GM12878 (cell line): ENCODE measurements around the gene NUDCD2. TPM values are rescaled to one million over a fixed set of nuclear protein-coding genes. Genes with fewer than 3 reads are reported as not detected.

Experiments used
- ATF3 ChIP-seq: IDR thresholded peaks from 2 replicates; pipeline ENCODE4 v1.6.1; 2011; ENCODE audit warnings: low read depth, mild to moderate bottlenecking, low read length, moderate library complexity, borderline replicate concordance; ENCODE audit errors: extremely low read depth
- BMI1 ChIP-seq: fragments of 450-650 bp; IDR thresholded peaks from 2 replicates; pipeline ENCODE4 v1.6.1; 2016; ENCODE audit warnings: mild to moderate bottlenecking, moderate library complexity, borderline replicate concordance
- CHD1 ChIP-seq: IDR thresholded peaks from 2 replicates; pipeline ENCODE4 v1.6.1; 2012; ENCODE audit warnings: low read depth, low read length, improper control_type of control experiment
- CHD2 ChIP-seq: IDR thresholded peaks from 2 replicates; pipeline ENCODE4 v1.6.1; 2011; ENCODE audit warnings: low read depth, low read length, improper control_type of control experiment, borderline replicate concordance
- MEF2A ChIP-seq: IDR thresholded peaks from 2 replicates; pipeline ENCODE4 v1.6.1; 2011; ENCODE audit warnings: low read depth, mild to moderate bottlenecking, low read length, moderate library complexity; ENCODE audit not compliant: insufficient read depth
- NBN ChIP-seq: fragments of 450-650 bp; IDR thresholded peaks from 2 replicates; pipeline ENCODE4 v1.6.1; 2016
- NFYA ChIP-seq: IDR thresholded peaks from 2 replicates; pipeline ENCODE4 v1.6.1; 2011; ENCODE audit warnings: low read depth, mild to moderate bottlenecking, low read length, improper control_type of control experiment, borderline replicate concordance
- PAX8 ChIP-seq: fragments of 450-650 bp; IDR thresholded peaks from 2 replicates; pipeline ENCODE4 v1.6.1; 2017; ENCODE audit warnings: mild to moderate bottlenecking, moderate library complexity
- PBX3 ChIP-seq: IDR thresholded peaks from 2 replicates; pipeline ENCODE4 v1.6.1; 2011; ENCODE audit warnings: mild to moderate bottlenecking, low read depth, low read length, moderate library complexity; ENCODE audit not compliant: insufficient replicate concordance
- POLR2A ChIP-seq: IDR thresholded peaks from 2 replicates; pipeline ENCODE4 v1.6.1; 2011; ENCODE audit warnings: low read depth, mild to moderate bottlenecking, low read length
- POLR2AphosphoS5 ChIP-seq: IDR thresholded peaks from 2 replicates; pipeline ENCODE4 v1.6.1; 2011; ENCODE audit warnings: mild to moderate bottlenecking, low read length, inconsistent platforms
- RB1 ChIP-seq: fragments of 450-650 bp; formaldehyde crosslinking; IDR thresholded peaks from 2 replicates; pipeline ENCODE4 v1.6.1; 2017; ENCODE audit warnings: mild to moderate bottlenecking, borderline replicate concordance
- RBBP5 ChIP-seq: fragments of 200-600 bp; sonication (generic); conservative IDR thresholded peaks from 2 replicates; pipeline ENCODE4 v1.6.1; 2016
- SIX5 ChIP-seq: IDR thresholded peaks from 2 replicates; pipeline ENCODE4 v1.6.1; 2011; ENCODE audit warnings: mild to moderate bottlenecking, low read depth, low read length, moderate library complexity; ENCODE audit not compliant: severe bottlenecking
- TARDBP ChIP-seq: IDR thresholded peaks from 2 replicates; pipeline ENCODE4 v1.6.1; 2016; ENCODE audit warnings: borderline replicate concordance
- ZNF384 ChIP-seq: IDR thresholded peaks from 2 replicates; pipeline ENCODE4 v1.6.1; 2012; ENCODE audit warnings: low read depth, mild to moderate bottlenecking, low read length, improper control_type of control experiment, borderline replicate concordance
- polyA plus RNA-seq, 11 experiments: library from polyadenylated mRNA; depleted of rRNA in 4 of 11; unstranded in 6 of 11; stranded (reverse) in 5 of 11; fragments of >200 nt; fragmentation: Nextera tagmentation in 4 of 11; fragmentation: Illumina TruSeq in 1 of 11; extraction: Ambion mirVana in 4 of 11; extraction: Trizol in 1 of 11; gene quantifications; 1 replicate in 1 of 11; 2 replicates in 10 of 11; pipeline versions ENCODE4 v1.2.1 to v1.2.3, GENCODE V29; 2011 to 2016; ENCODE audit warnings: inconsistent platforms in 2 of 11, missing spikeins in 2 of 11, low read depth in 1 of 11
- total RNA-seq, 4 experiments: library from RNA; depleted of rRNA in 3 of 4; stranded (reverse); fragments of >200 nt in 3 of 4; fragmentation: Illumina TruSeq in 1 of 4; extraction: Trizol in 1 of 4; gene quantifications; 2 replicates each; pipeline versions ENCODE4 v1.2.1 to v1.2.3, GENCODE V29; 2013 to 2021
- TF ChIP-seq, protein P1 (sequence below): fragments of 450-650 bp; formaldehyde crosslinking; IDR thresholded peaks from 2 replicates; pipeline ENCODE4 v1.4.0; 2022; ENCODE audit warnings: mild to moderate bottlenecking, moderate library complexity
- TF ChIP-seq, protein P2 (sequence below): fragments of 450-650 bp; IDR thresholded peaks from 2 replicates; pipeline ENCODE4 v1.6.1; 2017; ENCODE audit warnings: antibody characterized with exemption, mild to moderate bottlenecking, moderate library complexity

Gene NUDCD2
- total and polyA plus RNA-seq, 10 of the 15 experiments (the other 5 are each of a cell fraction or from before 2014, with no cell fraction given): 9.1 to 133 (median 24.6) TPM

DNA sequence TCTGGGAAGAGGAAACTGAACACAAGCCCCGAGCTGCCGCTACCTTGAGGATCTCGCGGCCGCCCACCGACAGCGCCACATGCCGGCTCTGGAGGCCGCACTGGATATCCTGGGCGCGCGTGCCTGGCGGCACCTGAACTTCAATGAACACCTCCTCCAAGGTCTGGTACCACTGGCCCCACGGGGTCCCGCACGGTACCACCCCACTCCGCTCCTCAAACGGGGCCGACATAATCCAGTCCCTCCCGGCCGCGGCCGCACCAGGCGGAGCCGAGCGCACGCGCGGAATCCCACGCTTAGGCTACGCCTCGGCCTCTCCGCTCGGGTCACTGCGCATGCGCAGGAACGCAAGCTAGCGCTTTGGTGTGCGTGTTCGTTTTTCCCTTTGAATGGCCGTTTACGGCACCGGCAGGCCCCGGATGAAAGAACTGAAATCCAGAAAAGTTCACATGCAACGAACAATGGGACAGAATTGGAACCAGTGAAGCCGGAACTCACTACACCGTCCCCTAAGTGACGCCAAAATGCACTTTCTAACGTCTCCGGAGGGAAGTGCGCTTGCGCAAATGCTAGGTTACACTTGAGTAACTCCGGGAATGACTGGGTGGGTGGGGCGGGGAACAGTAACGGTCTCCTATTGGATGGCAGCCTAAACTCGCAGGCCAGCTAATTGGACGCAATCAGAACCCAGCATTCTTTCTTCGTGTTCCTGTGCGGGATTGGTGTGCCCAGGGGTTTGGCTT is at the start of gene NUDCD2 (continued):
- TF ChIP-seq, protein P1, sequence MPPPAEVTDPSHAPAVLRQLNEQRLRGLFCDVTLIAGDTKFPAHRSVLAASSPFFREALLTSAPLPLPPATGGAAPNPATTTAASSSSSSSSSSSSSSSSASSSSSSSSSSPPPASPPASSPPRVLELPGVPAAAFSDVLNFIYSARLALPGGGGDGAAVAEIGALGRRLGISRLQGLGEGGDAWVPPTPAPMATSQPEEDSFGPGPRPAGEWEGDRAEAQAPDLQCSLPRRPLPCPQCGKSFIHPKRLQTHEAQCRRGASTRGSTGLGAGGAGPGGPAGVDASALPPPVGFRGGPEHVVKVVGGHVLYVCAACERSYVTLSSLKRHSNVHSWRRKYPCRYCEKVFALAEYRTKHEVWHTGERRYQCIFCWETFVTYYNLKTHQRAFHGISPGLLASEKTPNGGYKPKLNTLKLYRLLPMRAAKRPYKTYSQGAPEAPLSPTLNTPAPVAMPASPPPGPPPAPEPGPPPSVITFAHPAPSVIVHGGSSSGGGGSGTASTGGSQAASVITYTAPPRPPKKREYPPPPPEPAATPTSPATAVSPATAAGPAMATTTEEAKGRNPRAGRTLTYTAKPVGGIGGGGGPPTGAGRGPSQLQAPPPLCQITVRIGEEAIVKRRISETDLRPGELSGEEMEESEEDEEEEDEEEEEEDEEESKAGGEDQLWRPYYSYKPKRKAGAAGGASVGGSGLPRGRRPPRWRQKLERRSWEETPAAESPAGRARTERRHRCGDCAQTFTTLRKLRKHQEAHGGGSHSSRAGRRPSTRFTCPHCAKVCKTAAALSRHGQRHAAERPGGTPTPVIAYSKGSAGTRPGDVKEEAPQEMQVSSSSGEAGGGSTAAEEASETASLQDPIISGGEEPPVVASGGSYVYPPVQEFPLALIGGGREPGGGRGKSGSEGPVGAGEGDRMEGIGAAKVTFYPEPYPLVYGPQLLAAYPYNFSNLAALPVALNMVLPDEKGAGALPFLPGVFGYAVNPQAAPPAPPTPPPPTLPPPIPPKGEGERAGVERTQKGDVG: no peak
- peak; percentile 82 for TF ChIP-seq NBN
- peak; percentile 88 for TF ChIP-seq POLR2AphosphoS5
- TF ChIP-seq RB1: peak; percentile 88; the same call in 1 of the 2 replicates
- TF ChIP-seq PAX8: no peak
- no peak for TF ChIP-seq MEF2A
- no peak for TF ChIP-seq ATF3
- TF ChIP-seq NFYA: no peak
- TF ChIP-seq POLR2A: peak; percentile 99
- TF ChIP-seq PBX3: no peak
- TF ChIP-seq RBBP5: no peak
- no peak for TF ChIP-seq ZNF384
- TF ChIP-seq BMI1: no peak
- TF ChIP-seq, protein P2, sequence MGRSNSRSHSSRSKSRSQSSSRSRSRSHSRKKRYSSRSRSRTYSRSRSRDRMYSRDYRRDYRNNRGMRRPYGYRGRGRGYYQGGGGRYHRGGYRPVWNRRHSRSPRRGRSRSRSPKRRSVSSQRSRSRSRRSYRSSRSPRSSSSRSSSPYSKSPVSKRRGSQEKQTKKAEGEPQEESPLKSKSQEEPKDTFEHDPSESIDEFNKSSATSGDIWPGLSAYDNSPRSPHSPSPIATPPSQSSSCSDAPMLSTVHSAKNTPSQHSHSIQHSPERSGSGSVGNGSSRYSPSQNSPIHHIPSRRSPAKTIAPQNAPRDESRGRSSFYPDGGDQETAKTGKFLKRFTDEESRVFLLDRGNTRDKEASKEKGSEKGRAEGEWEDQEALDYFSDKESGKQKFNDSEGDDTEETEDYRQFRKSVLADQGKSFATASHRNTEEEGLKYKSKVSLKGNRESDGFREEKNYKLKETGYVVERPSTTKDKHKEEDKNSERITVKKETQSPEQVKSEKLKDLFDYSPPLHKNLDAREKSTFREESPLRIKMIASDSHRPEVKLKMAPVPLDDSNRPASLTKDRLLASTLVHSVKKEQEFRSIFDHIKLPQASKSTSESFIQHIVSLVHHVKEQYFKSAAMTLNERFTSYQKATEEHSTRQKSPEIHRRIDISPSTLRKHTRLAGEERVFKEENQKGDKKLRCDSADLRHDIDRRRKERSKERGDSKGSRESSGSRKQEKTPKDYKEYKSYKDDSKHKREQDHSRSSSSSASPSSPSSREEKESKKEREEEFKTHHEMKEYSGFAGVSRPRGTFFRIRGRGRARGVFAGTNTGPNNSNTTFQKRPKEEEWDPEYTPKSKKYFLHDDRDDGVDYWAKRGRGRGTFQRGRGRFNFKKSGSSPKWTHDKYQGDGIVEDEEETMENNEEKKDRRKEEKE: no peak
- TF ChIP-seq SIX5: no peak
- TF ChIP-seq CHD1: no peak; the same call in 1 of the 2 replicates
- TF ChIP-seq TARDBP: no peak
- no peak; the same call in 1 of the 2 replicates for TF ChIP-seq CHD2
